Stomach (tissue), 4 donors: ENCODE data around the gene SORCS3.

ENCODE experiments used
- POLR2A ChIP-seq, 4 donors: fragments of 450-650 bp; IDR thresholded peaks; one replicate each; pipeline ENCODE4 v1.6.1; 2016; ENCODE audit warnings: antibody characterized with exemption in 4 of 4, control low read depth in 2 of 4, mild to moderate bottlenecking in 1 of 4, moderate library complexity in 1 of 4
- TF ChIP-seq, protein P1 (sequence below), 7 experiments: fragments of 450-650 bp in 4 of 7; fragments of 200-600 bp in 3 of 7; sonication (generic) in 3 of 7; IDR thresholded peaks; one replicate each; pipeline ENCODE4 v1.5.1; 2016 to 2019; ENCODE audit warnings: antibody characterized with exemption in 7 of 7, control low read depth in 2 of 7, mild to moderate bottlenecking in 1 of 7

DNA sequence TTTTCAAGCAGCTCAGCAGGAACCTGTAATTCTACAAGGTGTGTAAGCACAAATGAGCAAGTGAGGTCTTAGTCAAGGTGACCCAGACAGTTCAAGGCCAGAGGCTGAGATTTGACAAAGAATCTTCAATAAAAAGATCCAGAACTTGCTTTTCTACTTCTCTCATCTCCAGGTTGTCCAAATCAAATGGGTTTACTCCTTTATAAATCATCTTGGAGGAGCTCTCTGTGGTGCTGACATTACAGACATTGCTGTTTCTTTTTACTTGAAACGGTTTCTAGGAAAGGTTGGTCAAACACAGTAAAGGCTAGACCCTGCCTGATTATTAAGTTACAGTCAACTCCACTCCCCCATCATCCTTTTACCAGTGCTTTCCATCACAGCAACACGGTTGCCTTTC is 504.6 kb downstream of the SORCS3 start:
- TF ChIP-seq, protein P1, sequence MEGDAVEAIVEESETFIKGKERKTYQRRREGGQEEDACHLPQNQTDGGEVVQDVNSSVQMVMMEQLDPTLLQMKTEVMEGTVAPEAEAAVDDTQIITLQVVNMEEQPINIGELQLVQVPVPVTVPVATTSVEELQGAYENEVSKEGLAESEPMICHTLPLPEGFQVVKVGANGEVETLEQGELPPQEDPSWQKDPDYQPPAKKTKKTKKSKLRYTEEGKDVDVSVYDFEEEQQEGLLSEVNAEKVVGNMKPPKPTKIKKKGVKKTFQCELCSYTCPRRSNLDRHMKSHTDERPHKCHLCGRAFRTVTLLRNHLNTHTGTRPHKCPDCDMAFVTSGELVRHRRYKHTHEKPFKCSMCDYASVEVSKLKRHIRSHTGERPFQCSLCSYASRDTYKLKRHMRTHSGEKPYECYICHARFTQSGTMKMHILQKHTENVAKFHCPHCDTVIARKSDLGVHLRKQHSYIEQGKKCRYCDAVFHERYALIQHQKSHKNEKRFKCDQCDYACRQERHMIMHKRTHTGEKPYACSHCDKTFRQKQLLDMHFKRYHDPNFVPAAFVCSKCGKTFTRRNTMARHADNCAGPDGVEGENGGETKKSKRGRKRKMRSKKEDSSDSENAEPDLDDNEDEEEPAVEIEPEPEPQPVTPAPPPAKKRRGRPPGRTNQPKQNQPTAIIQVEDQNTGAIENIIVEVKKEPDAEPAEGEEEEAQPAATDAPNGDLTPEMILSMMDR (IDR thresholded peaks at IDR 0.05): no peak
- no peak for TF ChIP-seq POLR2A (IDR thresholded peaks at IDR 0.05)
